ENCODE data around the gene EHD4. TPM values are rescaled to one million over a fixed set of nuclear protein-coding genes. Genes with fewer than 3 reads are reported as not detected.
A peak's percentile ranks its signal among the peaks of the same experiment; 100 is the strongest.

EHD4 gene
- total RNA-seq, 1 donor from 2014 or later = 64.9 TPM

DNA sequence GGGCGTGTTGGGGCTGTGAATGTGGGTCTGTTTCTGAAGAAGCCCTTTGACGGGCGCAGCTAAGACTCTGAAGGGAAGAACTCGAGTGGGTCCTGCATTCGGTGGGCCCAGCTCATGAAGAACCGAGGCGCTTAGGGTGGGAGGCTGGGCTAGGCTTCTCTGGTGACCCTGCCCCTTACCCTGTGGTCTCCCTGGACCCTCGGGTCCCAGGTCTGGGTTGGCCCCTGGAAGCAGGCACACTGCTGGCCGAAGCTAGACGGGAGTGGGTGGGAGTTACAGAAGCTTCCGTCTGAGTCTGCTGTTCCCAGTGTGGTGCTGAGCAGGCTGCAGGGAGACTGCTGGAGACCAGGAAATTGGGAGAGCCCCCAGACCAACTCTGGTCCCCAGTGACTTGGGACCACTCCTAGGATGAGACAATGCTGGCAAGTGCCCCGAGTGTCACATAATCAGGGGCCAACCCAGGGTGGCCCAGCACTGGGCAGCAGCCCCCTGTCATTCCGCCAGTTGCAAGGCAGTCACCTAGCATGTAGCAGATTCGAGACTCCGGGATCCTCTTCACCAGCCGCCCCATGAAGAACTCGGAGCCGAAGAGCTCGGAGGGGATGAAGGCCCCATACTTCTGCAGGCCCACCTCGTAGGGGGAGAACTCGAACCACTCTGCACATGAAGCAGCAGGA lies 16.7 kb upstream of the EHD4 start:
- H3K27ac Mint-ChIP-seq (ENCODE audit: unreplicated experiment) = no peak overlapping the region
- H3K36me3 Mint-ChIP-seq (ENCODE audit: low read depth, unreplicated experiment) = no peaks in the 10 kb centered on the region

DNA sequence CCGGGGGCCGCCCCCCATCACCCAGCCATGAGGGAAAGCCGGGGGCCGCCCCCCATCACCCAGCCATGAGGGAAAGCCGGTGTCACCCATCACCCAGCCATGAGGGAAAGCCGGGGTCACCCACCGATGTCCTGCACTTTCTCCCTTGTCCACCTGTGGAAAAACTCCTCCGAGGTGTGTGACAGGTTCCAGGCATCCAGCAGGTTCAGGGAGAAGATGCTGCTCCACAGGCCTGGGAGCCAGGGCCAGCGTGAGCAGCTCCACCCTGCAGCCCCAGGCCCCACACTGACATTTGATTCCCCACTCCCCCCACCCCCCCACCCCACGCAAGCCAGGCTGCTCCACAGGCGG lies 15.5 kb upstream of the EHD4 start:
- TF ChIP-seq, protein P1, sequence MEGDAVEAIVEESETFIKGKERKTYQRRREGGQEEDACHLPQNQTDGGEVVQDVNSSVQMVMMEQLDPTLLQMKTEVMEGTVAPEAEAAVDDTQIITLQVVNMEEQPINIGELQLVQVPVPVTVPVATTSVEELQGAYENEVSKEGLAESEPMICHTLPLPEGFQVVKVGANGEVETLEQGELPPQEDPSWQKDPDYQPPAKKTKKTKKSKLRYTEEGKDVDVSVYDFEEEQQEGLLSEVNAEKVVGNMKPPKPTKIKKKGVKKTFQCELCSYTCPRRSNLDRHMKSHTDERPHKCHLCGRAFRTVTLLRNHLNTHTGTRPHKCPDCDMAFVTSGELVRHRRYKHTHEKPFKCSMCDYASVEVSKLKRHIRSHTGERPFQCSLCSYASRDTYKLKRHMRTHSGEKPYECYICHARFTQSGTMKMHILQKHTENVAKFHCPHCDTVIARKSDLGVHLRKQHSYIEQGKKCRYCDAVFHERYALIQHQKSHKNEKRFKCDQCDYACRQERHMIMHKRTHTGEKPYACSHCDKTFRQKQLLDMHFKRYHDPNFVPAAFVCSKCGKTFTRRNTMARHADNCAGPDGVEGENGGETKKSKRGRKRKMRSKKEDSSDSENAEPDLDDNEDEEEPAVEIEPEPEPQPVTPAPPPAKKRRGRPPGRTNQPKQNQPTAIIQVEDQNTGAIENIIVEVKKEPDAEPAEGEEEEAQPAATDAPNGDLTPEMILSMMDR (IDR thresholded peaks at IDR 0.05; ENCODE audit: unreplicated experiment) = no peak
- Mint-ChIP-seq H3K4me1 (ENCODE audit: unreplicated experiment) (no peaks in the 10 kb centered on the region), H3K9me3 (ENCODE audit: unreplicated experiment) (no peaks in the 10 kb centered on the region), H3K27me3 (ENCODE audit: unreplicated experiment) (peaks cover 10% of the 10 kb centered on the region), H3K4me3 (ENCODE audit: unreplicated experiment) (no peak overlapping the region), H3K27ac (ENCODE audit: unreplicated experiment) (no peak overlapping the region), H3K36me3 (ENCODE audit: low read depth, unreplicated experiment) (no peaks in the 10 kb centered on the region)
- DNase-seq (ENCODE audit: low spot score) = no peak

More for the DNA sequence above, 16.7 kb upstream of the EHD4 start:
- Mint-ChIP-seq H3K4me1 (ENCODE audit: unreplicated experiment) (no peaks in the 10 kb centered on the region), H3K4me3 (ENCODE audit: unreplicated experiment) (peak overlapping the region; percentile 31), H3K27me3 (ENCODE audit: unreplicated experiment) (peaks cover 10% of the 10 kb centered on the region), H3K9me3 (ENCODE audit: unreplicated experiment) (no peaks in the 10 kb centered on the region)
- DNase-seq (ENCODE audit: low spot score) = no peak
- TF ChIP-seq, protein P1 (IDR thresholded peaks at IDR 0.05; ENCODE audit: unreplicated experiment) = no peak

DNA sequence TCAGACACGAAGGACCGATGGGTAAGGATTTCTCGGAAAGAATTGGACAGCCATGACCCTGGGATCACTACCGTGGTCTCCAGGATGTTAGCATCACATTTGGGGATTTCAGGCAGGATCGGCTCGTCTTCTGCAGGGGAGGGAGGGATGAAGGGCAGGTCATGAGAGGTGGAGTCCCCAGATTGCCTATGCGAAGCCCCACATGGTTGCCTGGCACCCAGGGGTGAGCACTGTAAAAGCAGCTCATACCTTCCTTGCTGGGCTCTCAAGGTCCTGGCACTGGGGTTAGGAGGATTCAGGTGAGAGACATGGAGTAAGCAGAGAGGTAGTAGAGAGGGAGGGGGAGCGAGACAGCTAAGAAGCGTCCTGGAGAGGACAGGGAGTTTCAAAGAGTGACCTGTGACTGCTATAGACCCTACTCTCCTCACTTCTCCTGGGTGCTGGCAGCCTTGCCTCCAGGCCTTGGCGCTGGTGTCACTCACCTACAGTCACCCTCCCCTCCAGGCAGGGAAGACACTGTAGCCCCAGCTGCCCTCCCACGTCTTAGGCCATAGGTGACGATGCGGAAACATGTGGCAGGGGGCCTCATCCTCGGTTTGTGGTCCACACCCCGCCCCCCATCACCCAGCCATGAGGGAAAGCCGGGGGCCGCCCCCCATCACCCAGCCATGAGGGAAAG lies 15.0 kb upstream of the EHD4 start:
- TF ChIP-seq, protein P1 (IDR thresholded peaks at IDR 0.05; ENCODE audit: unreplicated experiment) = no peak
- Mint-ChIP-seq H3K4me1 (ENCODE audit: unreplicated experiment) (peaks cover under 1% of the 10 kb centered on the region), H3K27me3 (ENCODE audit: unreplicated experiment) (peaks cover 10% of the 10 kb centered on the region), H3K27ac (ENCODE audit: unreplicated experiment) (no peak overlapping the region), H3K4me3 (ENCODE audit: unreplicated experiment) (peak overlapping the region; percentile 58), H3K36me3 (ENCODE audit: low read depth, unreplicated experiment) (no peaks in the 10 kb centered on the region), H3K9me3 (ENCODE audit: unreplicated experiment) (no peaks in the 10 kb centered on the region)
- DNase-seq (ENCODE audit: low spot score) = no peak

DNA sequence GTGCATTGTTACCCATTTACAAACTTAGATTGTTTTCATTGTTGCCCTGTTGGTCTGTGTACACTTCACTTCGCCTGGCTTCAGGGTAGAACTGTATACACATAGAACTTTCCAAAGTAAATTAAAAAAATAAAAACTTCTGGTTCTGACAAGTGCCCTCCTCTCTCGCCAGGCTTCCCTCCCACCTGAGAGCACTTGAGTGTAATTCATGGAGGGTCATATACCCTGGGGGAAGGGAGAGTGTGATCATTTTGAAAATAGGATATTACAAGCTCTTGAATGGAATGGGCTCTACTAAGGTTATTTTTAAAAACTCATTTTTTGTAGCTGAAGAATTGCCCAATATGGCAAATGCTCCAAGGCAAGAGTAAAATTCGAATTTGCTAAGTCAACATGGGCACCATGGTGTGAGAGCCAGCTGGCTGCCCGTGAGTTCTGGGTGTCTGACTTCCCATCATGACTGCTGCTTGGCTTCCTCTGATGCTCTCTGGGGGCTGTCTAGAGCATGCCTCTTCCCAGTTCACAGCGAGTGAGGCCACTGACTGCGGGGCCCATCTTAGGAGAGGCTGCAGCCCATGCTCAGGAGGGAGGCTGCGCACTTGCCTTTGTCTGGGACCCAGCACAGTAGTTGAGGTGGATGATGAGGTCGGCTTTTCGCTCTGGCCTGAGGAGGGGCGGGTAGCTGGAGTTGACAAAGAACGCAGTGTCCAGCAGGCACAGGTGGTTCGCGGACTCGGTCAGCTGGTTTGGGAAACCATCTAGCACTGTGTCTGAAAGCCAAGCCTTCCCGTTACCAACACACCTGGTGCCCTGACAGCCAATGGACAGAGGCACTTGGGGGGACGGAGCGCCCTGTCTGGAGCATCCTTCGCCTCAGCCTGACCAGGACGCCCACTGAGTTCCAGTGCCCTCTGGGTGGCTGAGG lies 13.1 kb upstream of the EHD4 start:
- H3K9me3 Mint-ChIP-seq (ENCODE audit: unreplicated experiment) = no peaks in the 10 kb centered on the region
- H3K27ac Mint-ChIP-seq (ENCODE audit: unreplicated experiment) = no peak overlapping the region
- no peaks in the 10 kb centered on the region for H3K36me3 Mint-ChIP-seq (ENCODE audit: low read depth, unreplicated experiment)
- peaks cover 17% of the 10 kb centered on the region for H3K4me1 Mint-ChIP-seq (ENCODE audit: unreplicated experiment)
- H3K4me3 Mint-ChIP-seq (ENCODE audit: unreplicated experiment) = no peak overlapping the region
- TF ChIP-seq, protein P1 (IDR thresholded peaks at IDR 0.05; ENCODE audit: unreplicated experiment) = no peak
- H3K27me3 Mint-ChIP-seq (ENCODE audit: unreplicated experiment) = peaks cover 10% of the 10 kb centered on the region
- no peak for DNase-seq (ENCODE audit: low spot score)
